HL-60 (cell line): Measurements from ENCODE around the gene MYL9.
A peak's percentile ranks its signal among the peaks of the same experiment; 100 is the strongest.

Source experiments
- DNase-seq, 2 experiments: peaks; one replicate each; pipeline ENCODE4 v3.0.0-alpha.2; 2010 to 2020; ENCODE audit warnings: low read depth in 1 of 2, low spot score in 1 of 2
- H3K27ac ChIP-seq: fragments of 250-450 bp; sonication (Bioruptor Pico); replicated peaks from 2 replicates; pipeline ENCODE4 v1.5.1; 2020; ENCODE audit warnings: mild to moderate bottlenecking, moderate library complexity
- H3K27me3 ChIP-seq: fragments of 250-450 bp; sonication (Bioruptor Pico); 2 replicates; pipeline ENCODE4 v1.5.1; 2021; ENCODE audit warnings: mild to moderate bottlenecking, moderate library complexity; ENCODE audit not compliant: insufficient read depth, poor library complexity, severe bottlenecking
- H3K4me3 ChIP-seq: replicated peaks from 2 replicates; pipeline ENCODE4 v1.5.1; 2011; ENCODE audit warnings: mild to moderate bottlenecking, control low read depth, low read length; ENCODE audit not compliant: insufficient read depth
- GABPA ChIP-seq: IDR thresholded peaks from 2 replicates; pipeline ENCODE4 v1.6.1; 2012; ENCODE audit warnings: low read depth
- POLR2AphosphoS5 ChIP-seq: IDR thresholded peaks from 2 replicates; pipeline ENCODE4 v1.6.1; 2012; ENCODE audit warnings: low read depth
- SPI1 ChIP-seq: IDR thresholded peaks from 2 replicates; pipeline ENCODE4 v1.6.1; 2012; ENCODE audit warnings: low read depth, mild to moderate bottlenecking, borderline replicate concordance
- long read RNA-seq: library from polyadenylated mRNA; unstranded; transcript quantifications from one replicate; pipeline ENCODE4 v2.0.0, GENCODE V29; 2020
- TF ChIP-seq, protein P1 (sequence below): IDR thresholded peaks from one replicate; pipeline ENCODE4 v1.5.1; 2011; ENCODE audit warnings: low read length, control low read depth, inconsistent platforms; ENCODE audit not compliant: insufficient read depth
- TF ChIP-seq, protein P2 (sequence below): IDR thresholded peaks from 2 replicates; pipeline ENCODE4 v1.6.1; 2012; ENCODE audit warnings: low read depth; ENCODE audit not compliant: insufficient replicate concordance

The MYL9 gene
- long read RNA-seq, partial matches to known transcripts = 0 of 1 reads
- long read RNA-seq, other reads (novel, unspliced or antisense) = 1 of 1 reads

DNA sequence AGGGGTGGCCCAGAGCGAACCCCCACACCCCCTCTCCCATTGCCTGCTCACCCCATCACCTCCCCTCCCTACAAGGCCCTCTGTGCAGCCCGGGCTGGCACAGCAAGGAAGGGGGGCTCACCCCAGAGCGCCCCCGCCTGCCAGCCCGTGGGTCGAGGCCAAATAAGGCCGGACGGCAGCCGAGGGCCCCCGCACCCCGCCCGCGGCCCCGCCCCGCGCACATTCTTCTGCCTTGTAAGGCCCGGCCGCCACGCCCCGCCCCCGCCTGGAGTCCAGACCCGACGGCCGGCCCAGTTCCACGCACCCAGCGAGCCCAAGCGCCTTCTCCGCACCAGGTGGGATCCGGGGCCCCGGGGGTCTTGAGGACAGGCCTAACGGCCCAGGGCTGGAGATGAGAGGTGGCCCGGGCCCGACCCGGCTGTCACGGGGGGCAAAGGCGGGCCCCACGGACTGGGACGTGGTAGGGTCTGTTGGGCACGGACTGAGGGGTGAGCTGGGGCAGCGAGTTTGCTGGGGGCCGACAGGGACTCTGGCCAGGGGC lies at the start of gene MYL9:
TSS of gene MYL9 (plus strand) at position 293 of the 541 bp plus-strand sequence. CDS start 3,366 bp downstream, outside the sequence.
- DNase-seq = no peak
- H3K27ac ChIP-seq = no peak within 1 kb of the TSS

GRCh38 chr20:36491901-36492617 lies 49.3 kb upstream of the MYL9 start:
- Histone ChIP-seq H3K27me3 (no peaks in the 10 kb centered on the region), H3K4me3 (no peak overlapping the region), H3K27ac (peak overlapping the region; percentile 2; the same call in 1 of the 2 replicates)
- TF ChIP-seq SPI1 = peak; percentile 94
- TF ChIP-seq, protein P1, sequence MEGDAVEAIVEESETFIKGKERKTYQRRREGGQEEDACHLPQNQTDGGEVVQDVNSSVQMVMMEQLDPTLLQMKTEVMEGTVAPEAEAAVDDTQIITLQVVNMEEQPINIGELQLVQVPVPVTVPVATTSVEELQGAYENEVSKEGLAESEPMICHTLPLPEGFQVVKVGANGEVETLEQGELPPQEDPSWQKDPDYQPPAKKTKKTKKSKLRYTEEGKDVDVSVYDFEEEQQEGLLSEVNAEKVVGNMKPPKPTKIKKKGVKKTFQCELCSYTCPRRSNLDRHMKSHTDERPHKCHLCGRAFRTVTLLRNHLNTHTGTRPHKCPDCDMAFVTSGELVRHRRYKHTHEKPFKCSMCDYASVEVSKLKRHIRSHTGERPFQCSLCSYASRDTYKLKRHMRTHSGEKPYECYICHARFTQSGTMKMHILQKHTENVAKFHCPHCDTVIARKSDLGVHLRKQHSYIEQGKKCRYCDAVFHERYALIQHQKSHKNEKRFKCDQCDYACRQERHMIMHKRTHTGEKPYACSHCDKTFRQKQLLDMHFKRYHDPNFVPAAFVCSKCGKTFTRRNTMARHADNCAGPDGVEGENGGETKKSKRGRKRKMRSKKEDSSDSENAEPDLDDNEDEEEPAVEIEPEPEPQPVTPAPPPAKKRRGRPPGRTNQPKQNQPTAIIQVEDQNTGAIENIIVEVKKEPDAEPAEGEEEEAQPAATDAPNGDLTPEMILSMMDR = no peak
- peak in 1 of 2 experiments; percentile 82 for DNase-seq

More for the DNA sequence above, at the start of gene MYL9:
- no peak within 1 kb of the TSS for H3K4me3 ChIP-seq
- no peak for TF ChIP-seq SPI1
- TF ChIP-seq, protein P2, sequence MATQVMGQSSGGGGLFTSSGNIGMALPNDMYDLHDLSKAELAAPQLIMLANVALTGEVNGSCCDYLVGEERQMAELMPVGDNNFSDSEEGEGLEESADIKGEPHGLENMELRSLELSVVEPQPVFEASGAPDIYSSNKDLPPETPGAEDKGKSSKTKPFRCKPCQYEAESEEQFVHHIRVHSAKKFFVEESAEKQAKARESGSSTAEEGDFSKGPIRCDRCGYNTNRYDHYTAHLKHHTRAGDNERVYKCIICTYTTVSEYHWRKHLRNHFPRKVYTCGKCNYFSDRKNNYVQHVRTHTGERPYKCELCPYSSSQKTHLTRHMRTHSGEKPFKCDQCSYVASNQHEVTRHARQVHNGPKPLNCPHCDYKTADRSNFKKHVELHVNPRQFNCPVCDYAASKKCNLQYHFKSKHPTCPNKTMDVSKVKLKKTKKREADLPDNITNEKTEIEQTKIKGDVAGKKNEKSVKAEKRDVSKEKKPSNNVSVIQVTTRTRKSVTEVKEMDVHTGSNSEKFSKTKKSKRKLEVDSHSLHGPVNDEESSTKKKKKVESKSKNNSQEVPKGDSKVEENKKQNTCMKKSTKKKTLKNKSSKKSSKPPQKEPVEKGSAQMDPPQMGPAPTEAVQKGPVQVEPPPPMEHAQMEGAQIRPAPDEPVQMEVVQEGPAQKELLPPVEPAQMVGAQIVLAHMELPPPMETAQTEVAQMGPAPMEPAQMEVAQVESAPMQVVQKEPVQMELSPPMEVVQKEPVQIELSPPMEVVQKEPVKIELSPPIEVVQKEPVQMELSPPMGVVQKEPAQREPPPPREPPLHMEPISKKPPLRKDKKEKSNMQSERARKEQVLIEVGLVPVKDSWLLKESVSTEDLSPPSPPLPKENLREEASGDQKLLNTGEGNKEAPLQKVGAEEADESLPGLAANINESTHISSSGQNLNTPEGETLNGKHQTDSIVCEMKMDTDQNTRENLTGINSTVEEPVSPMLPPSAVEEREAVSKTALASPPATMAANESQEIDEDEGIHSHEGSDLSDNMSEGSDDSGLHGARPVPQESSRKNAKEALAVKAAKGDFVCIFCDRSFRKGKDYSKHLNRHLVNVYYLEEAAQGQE = no peak
- no peak for TF ChIP-seq GABPA
- TF ChIP-seq, protein P1 = no peak
- TF ChIP-seq POLR2AphosphoS5 = no peak
- peaks cover 9% of the 10 kb centered on the region for H3K27me3 ChIP-seq

DNA sequence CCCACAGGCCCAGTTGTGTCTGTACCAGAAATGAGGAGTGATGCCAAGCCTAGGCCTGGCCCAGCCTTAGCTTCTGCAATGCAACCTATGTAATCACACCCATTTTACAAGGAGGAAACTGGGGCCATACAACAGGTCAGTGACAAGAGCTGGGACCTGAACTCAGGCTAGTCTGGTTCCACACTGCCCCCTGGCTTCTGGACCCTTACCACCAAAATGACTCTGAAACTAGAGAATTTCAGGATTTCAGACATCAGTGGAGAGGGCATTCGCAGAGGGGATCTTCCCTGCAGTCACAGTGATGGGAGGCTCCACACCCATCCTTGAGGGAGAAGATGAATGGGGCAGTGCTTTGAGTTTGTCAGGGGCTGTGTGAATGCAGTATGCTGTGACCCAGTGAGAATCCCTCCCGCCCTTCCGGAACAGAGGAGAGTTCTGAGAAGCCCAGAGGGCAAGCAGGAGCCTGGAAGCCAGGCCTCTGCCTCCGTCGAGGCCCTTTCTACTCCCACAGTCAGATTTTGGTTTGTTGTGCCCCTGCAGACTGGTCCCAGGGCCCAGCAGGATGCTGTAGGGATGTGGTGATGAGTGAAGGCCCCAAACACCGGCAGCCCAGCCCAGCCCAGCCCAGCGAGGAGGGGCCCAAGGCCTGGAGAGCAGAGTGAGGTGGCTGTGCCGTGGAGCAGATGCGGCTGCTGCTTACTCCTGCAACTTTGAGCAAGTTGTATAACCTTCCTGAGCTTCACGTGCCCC lies 48.1 kb upstream of the MYL9 start:
- Histone ChIP-seq H3K27ac (no peak overlapping the region), H3K4me3 (no peak overlapping the region), H3K27me3 (no peaks in the 10 kb centered on the region)
- DNase-seq = no peak
- TF ChIP-seq GABPA (no peak), SPI1 (no peak), POLR2AphosphoS5 (no peak)
- TF ChIP-seq, protein P2 = no peak
- TF ChIP-seq, protein P1 = no peak
